AG04449 (cell line): ENCODE results near the gene ZDHHC3.
A peak's percentile ranks its signal among the peaks of the same experiment; 100 is the strongest.

ENCODE experiments used
- CTCF ChIA-PET: fragments of 350-600 bp; formaldehyde crosslinking; extraction: SDS; loops from one replicate; lab custom pipeline; 2021; ENCODE audit warnings: antibody characterized with exemption; lab: Yijun Ruan, JAX
- POLR2A ChIA-PET: fragments of 400-600, 350-600 bp; formaldehyde crosslinking; extraction: SDS; loops from one replicate; lab custom pipeline; 2020; ENCODE audit warnings: antibody characterized with exemption, inconsistent platforms; lab: Yijun Ruan, JAX
- DNase-seq: peaks from one replicate; pipeline ENCODE4 v3.0.0-alpha.2; 2010; ENCODE audit warnings: low read depth, low spot score
- H3K4me3 ChIP-seq: 2 replicates; pipeline ENCODE4 v1.5.1; 2011; ENCODE audit warnings: low read depth, mild to moderate bottlenecking, control low read depth, low read length
- CTCF ChIP-seq: IDR thresholded peaks from one replicate; pipeline ENCODE4 v1.5.1; 2011; ENCODE audit warnings: mild to moderate bottlenecking, moderate library complexity, low read length, control low read depth, inconsistent platforms; ENCODE audit not compliant: insufficient read depth; ENCODE audit errors: missing control alignments

Gene ZDHHC3

GRCh38 chr3:44899683-44900367, 76.1 kb downstream of the ZDHHC3 start:
- no peak for DNase-seq
- no peak for TF ChIP-seq CTCF
- POLR2A ChIA-PET, result no interaction called here
- H3K4me3 ChIP-seq, result no peak overlapping the region
- CTCF ChIA-PET, result interaction anchor here (2.7 kb wide), 1 partner anchor 14 kb away, joined by 20 read pairs; no protein-coding TSS in a partner anchor

- H3K4me3 ChIP-seq, result no peak overlapping the region
- no peak for DNase-seq
- no peak for TF ChIP-seq CTCF
- ChIA-PET POLR2A (no interaction called here), CTCF (interaction anchor here (0.9 kb wide), 2 partner anchors 16 to 18 kb away, joined by 3 read pairs; no protein-coding TSS in a partner anchor)
Measured at GRCh38 chr3:44896440-44896839, 79.5 kb downstream of the ZDHHC3 start.

GRCh38 chr3:44894485-44894884, 81.5 kb downstream of the ZDHHC3 start:
- TF ChIP-seq CTCF, result no peak
- POLR2A ChIA-PET, result interaction anchor here (0.8 kb wide), 1 partner anchor 133 kb away, joined by 3 read pairs; the partner anchor contains the start of genes KIAA1143 and KIF15
- H3K4me3 ChIP-seq, result no peak overlapping the region
- CTCF ChIA-PET, result interaction anchor here (0.8 to 2.5 kb wide), 3 partner anchors 8 to 19 kb away, joined by 3 to 12 read pairs (median 3); no protein-coding TSS in a partner anchor
- DNase-seq, result no peak

- peak; percentile 45 for DNase-seq
- POLR2A ChIA-PET, result interaction anchor here (0.6 to 1.0 kb wide), 2 partner anchors 9 to 832 kb away, joined by 3 read pairs; no protein-coding TSS in a partner anchor
- TF ChIP-seq CTCF, result no peak
- H3K4me3 ChIP-seq, result no peak overlapping the region
- CTCF ChIA-PET, result interaction anchor here (2.5 kb wide), 1 partner anchor 21 kb away, joined by 12 read pairs; no protein-coding TSS in a partner anchor
Measured at GRCh38 chr3:44893097-44893496, 82.9 kb downstream of the ZDHHC3 start.

- DNase-seq, result no peak
- H3K4me3 ChIP-seq, result no peak overlapping the region
- TF ChIP-seq CTCF, result no peak
- ChIA-PET POLR2A (interaction anchor here (0.6 to 1.0 kb wide), 3 partner anchors 8 to 832 kb away, joined by 3 to 4 read pairs (median 3); no protein-coding TSS in a partner anchor), CTCF (interaction anchor here (2.5 kb wide), 1 partner anchor 21 kb away, joined by 12 read pairs; no protein-coding TSS in a partner anchor)
Measured at GRCh38 chr3:44892689-44893088, 83.3 kb downstream of the ZDHHC3 start.

GRCh38 chr3:44890852-44891251, 85.1 kb downstream of the ZDHHC3 start:
- CTCF ChIA-PET, result no interaction called here
- DNase-seq, result no peak
- POLR2A ChIA-PET, result no interaction called here
- no peak for TF ChIP-seq CTCF
- no peak overlapping the region for H3K4me3 ChIP-seq
